Keratinocyte (primary cell): ENCODE results near the gene NLRC3. TPM values are rescaled to one million over a fixed set of nuclear protein-coding genes. Genes with fewer than 3 reads are reported as not detected.

Experiments used
- DNase-seq: peaks from one replicate; pipeline ENCODE4 v3.0.0-alpha.2; 2011; ENCODE audit warnings: low read depth, missing footprints, low spot score
- FAIRE-seq: peaks from 2 replicates; lab custom pipeline; 2011; peaks lifted over from hg19 to GRCh38; lab: Jason Lieb, UNC
- H2AFZ ChIP-seq: 2 replicates; pipeline ENCODE4 v1.6.0; 2012; ENCODE audit warnings: low read length, control low read depth, inconsistent platforms; ENCODE audit not compliant: control insufficient read depth
- H3K27ac ChIP-seq: 2 replicates; pipeline ENCODE4 v1.5.1; 2011; ENCODE audit warnings: low read length; ENCODE audit not compliant: control insufficient read depth, insufficient read depth
- H3K27me3 ChIP-seq: 3 replicates; pipeline ENCODE4 v1.6.0; 2011; ENCODE audit warnings: low read length; ENCODE audit not compliant: control insufficient read depth, insufficient read depth; ENCODE audit errors: extremely low read depth
- H3K36me3 ChIP-seq, 2 experiments: 2 replicates in 1 of 2; 3 replicates in 1 of 2; pipeline ENCODE4 v1.5.1; 2011; ENCODE audit warnings: low read length in 2 of 2, mild to moderate bottlenecking in 1 of 2; ENCODE audit not compliant: control insufficient read depth in 2 of 2, insufficient read depth in 2 of 2; ENCODE audit errors: extremely low read depth in 1 of 2
- H3K4me1 ChIP-seq: 3 replicates; pipeline ENCODE4 v1.5.1; 2011; ENCODE audit warnings: low read length; ENCODE audit not compliant: control insufficient read depth, insufficient read depth; ENCODE audit errors: extremely low read depth
- H3K4me2 ChIP-seq: 3 replicates; pipeline ENCODE4 v1.6.0; 2011; ENCODE audit warnings: low read depth, low read length; ENCODE audit not compliant: control insufficient read depth, insufficient read depth; ENCODE audit errors: extremely low read depth
- H3K4me3 ChIP-seq, 3 experiments: fragments of 200-600 bp in 1 of 3; sonication (generic) in 1 of 3; 2 replicates in 2 of 3; 3 replicates in 1 of 3; pipeline ENCODE4 v1.5.1; 2011 to 2016; ENCODE audit warnings: low read length in 3 of 3, mild to moderate bottlenecking in 3 of 3, control low read depth in 2 of 3, inconsistent platforms in 1 of 3, low read depth in 1 of 3, mixed read lengths in 1 of 3, mixed run types in 1 of 3, moderate library complexity in 1 of 3; ENCODE audit not compliant: control insufficient read depth in 2 of 3, insufficient read depth in 2 of 3; ENCODE audit errors: extremely low read depth in 1 of 3
- H3K79me2 ChIP-seq: 2 replicates; pipeline ENCODE4 v1.6.0; 2012; ENCODE audit warnings: low read length; ENCODE audit not compliant: control insufficient read depth, insufficient read depth
- H3K9ac ChIP-seq: 3 replicates; pipeline ENCODE4 v1.6.0; 2011; ENCODE audit warnings: low read length; ENCODE audit not compliant: control insufficient read depth, insufficient read depth; ENCODE audit errors: extremely low read depth
- H3K9me1 ChIP-seq: 3 replicates; pipeline ENCODE4 v1.6.0; 2011; ENCODE audit warnings: low read length; ENCODE audit not compliant: control insufficient read depth, insufficient read depth; ENCODE audit errors: extremely low read depth
- H3K9me3 ChIP-seq: 2 replicates; pipeline ENCODE4 v1.5.1; 2012; ENCODE audit warnings: low read depth, low read length; ENCODE audit not compliant: control insufficient read depth
- H4K20me1 ChIP-seq: 3 replicates; pipeline ENCODE4 v1.6.0; 2011; ENCODE audit warnings: low read length; ENCODE audit not compliant: control insufficient read depth, insufficient read depth; ENCODE audit errors: extremely low read depth
- CTCF ChIP-seq, 3 experiments: IDR thresholded peaks in 1 of 3; conservative IDR thresholded peaks in 1 of 3; optimal IDR thresholded peaks in 1 of 3; 2 replicates in 2 of 3; 3 replicates in 1 of 3; pipeline versions ENCODE3 to v1.5.1; 2011; ENCODE audit warnings: low read length in 3 of 3, mild to moderate bottlenecking in 3 of 3, moderate library complexity in 2 of 3, control low read depth in 1 of 3, inconsistent platforms in 1 of 3; ENCODE audit not compliant: insufficient read depth in 2 of 3; ENCODE audit errors: extremely low read depth in 1 of 3
- EZH2 ChIP-seq: IDR thresholded peaks from one replicate; pipeline ENCODE4 v1.6.1; 2012; ENCODE audit warnings: inconsistent platforms, mild to moderate bottlenecking, low read length, moderate library complexity
- dilution Hi-C: fragments of 300-500 bp; cut with MboI; formaldehyde crosslinking; loops from one replicate; pipeline ENCODE4 v1.7.0; 2020; ENCODE audit warnings: low sequenced_read_pairs; ENCODE audit not compliant: extremely low pct_ligation_motif_present
- polyA plus RNA-seq, 5 experiments: library from polyadenylated mRNA; depleted of rRNA in 3 of 5; stranded (reverse) in 3 of 5; stranded (forward) in 1 of 5; unstranded in 1 of 5; fragments of >200 nt; gene quantifications; 1 replicate in 1 of 5; 2 replicates in 3 of 5; 3 replicates in 1 of 5; pipeline versions ENCODE4 v1.2.1 to v1.2.3, GENCODE V29; 2011 to 2012; ENCODE audit warnings: missing spikeins in 2 of 5, low read depth in 1 of 5, low replicate concordance in 1 of 5

NLRC3 gene
- polyA plus RNA-seq, 1 donor (not counting 4 experiments of a cell fraction or from before 2014, with no cell fraction given), result not detected

DNA sequence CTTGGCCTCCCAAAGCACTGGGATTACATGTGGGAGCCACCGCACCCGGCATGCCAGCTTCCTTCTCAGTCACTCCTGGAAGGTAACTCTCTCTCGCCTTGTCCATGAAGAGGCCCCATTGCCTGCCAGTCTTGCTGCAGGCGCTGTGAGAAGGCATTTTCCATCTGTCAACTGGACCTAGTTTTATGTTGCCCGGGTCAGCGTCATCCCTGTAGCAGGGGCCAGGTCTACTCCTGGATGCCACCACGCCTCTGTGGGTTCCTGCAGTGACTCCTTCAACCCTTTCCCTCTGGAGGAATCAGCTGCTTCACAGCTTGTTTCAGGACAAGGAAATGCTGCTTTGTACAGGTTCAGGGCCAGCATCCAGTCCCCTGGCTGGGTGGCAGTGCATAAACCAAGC is 2.6 kb upstream of the NLRC3 start:
- DNase-seq, result no peak
- H3K9me3 ChIP-seq, result no peaks in the 10 kb centered on the region
- no peaks in the 10 kb centered on the region for H3K79me2 ChIP-seq
- H3K27me3 ChIP-seq, result no peaks in the 10 kb centered on the region
- no peak overlapping the region for H3K4me2 ChIP-seq
- H4K20me1 ChIP-seq, result no peaks in the 10 kb centered on the region
- no peaks in the 10 kb centered on the region for H3K9me1 ChIP-seq
- dilution Hi-C loops, result no loop called here
- H3K9ac ChIP-seq, result no peak overlapping the region
- no peak overlapping the region for H3K4me3 ChIP-seq
- no peak for TF ChIP-seq EZH2
- TF ChIP-seq CTCF (optimal IDR thresholded peaks at IDR 0.05 in 1 of 3, IDR thresholded peaks at IDR 0.05 in 1 of 3, conservative IDR thresholded peaks at IDR 0.05 in 1 of 3; ENCODE audit: extremely low read depth in 1 of 3, insufficient read depth in 2 of 3, low read length in 3 of 3), result no peak
- H3K36me3 ChIP-seq, result peaks cover 0 to 5% of the 10 kb centered on the region in 2 experiments
- no peak overlapping the region for H3K27ac ChIP-seq
- FAIRE-seq, result no peak
- peaks cover 11% of the 10 kb centered on the region for H3K4me1 ChIP-seq
- H2AFZ ChIP-seq, result no peak overlapping the region

GRCh38 chr16:3578610-3579551 is 1.7 kb upstream of the NLRC3 start:
- TF ChIP-seq EZH2, result no peak
- TF ChIP-seq CTCF (optimal IDR thresholded peaks at IDR 0.05 in 1 of 3, IDR thresholded peaks at IDR 0.05 in 1 of 3, conservative IDR thresholded peaks at IDR 0.05 in 1 of 3; ENCODE audit: extremely low read depth in 1 of 3, insufficient read depth in 2 of 3, low read length in 3 of 3), result no peak
- no peak for FAIRE-seq
- Histone ChIP-seq H3K9ac (no peak overlapping the region), H3K27ac (no peak overlapping the region), H3K4me3 (no peak overlapping the region), H2AFZ (no peak overlapping the region), H4K20me1 (no peaks in the 10 kb centered on the region), H3K9me1 (no peaks in the 10 kb centered on the region), H3K4me1 (peaks cover 11% of the 10 kb centered on the region), H3K4me2 (no peak overlapping the region), H3K79me2 (no peaks in the 10 kb centered on the region), H3K36me3 (peaks cover 0 to 3% of the 10 kb centered on the region in 2 experiments), H3K27me3 (no peaks in the 10 kb centered on the region), H3K9me3 (no peaks in the 10 kb centered on the region)
- DNase-seq, result no peak
- dilution Hi-C loops, result no loop called here
